Esophagus squamous epithelium (tissue), 5 donors: ENCODE data around the gene CCAR1. TPM values are rescaled to one million over a fixed set of nuclear protein-coding genes. Genes with fewer than 3 reads are reported as not detected.
"Not testable (repeated sequence)": the region's sequence is repeated elsewhere in the genome, so short reads cannot be mapped to it uniquely, and the experiment has no call there.

Experiments used
- DNase-seq: peaks from one replicate; lab custom pipeline; 2025; lab: John Stamatoyannopoulos, UW
- H3K27ac ChIP-seq, 4 donors: fragments of 200-600 bp; sonication (generic); one replicate each; pipeline ENCODE4 v1.5.1; 2016 to 2019; ENCODE audit warnings: mild to moderate bottlenecking in 1 of 4
- H3K27me3 ChIP-seq, 4 donors: fragments of 200-600 bp; sonication (generic); 1 replicate in 3 of 4; 2 replicates in 1 of 4; pipeline versions ENCODE4 v1.5.1 to v1.6.0; 2017 to 2021; ENCODE audit warnings: antibody characterized with exemption in 1 of 4
- H3K36me3 ChIP-seq, 3 donors: fragments of 200-600 bp; sonication (generic); one replicate each; pipeline ENCODE4 v1.5.1; 2016 to 2019
- H3K4me1 ChIP-seq, 3 donors: fragments of 200-600 bp; sonication (generic); one replicate each; pipeline ENCODE4 v1.5.1; 2017 to 2019
- H3K4me3 ChIP-seq, 4 donors: fragments of 200-600 bp; sonication (generic); 1 replicate in 3 of 4; 2 replicates in 1 of 4; pipeline ENCODE4 v1.5.1; 2016 to 2019; ENCODE audit warnings: mild to moderate bottlenecking in 2 of 4, moderate library complexity in 1 of 4
- H3K9me3 ChIP-seq, 3 donors: fragments of 200-600 bp; sonication (generic); one replicate each; pipeline ENCODE4 v1.5.1; 2016 to 2019
- CTCF ChIP-seq, 6 experiments: fragments of 450-650 bp in 4 of 6; fragments of 200-600 bp in 2 of 6; sonication (generic) in 2 of 6; IDR thresholded peaks; one replicate each; pipeline ENCODE4 v1.5.1; 2016 to 2019; ENCODE audit warnings: antibody characterized with exemption in 6 of 6, mild to moderate bottlenecking in 4 of 6, moderate library complexity in 4 of 6
- POLR2A ChIP-seq, 4 donors: fragments of 450-650 bp; IDR thresholded peaks; one replicate each; pipeline ENCODE4 v1.6.1; 2017; ENCODE audit warnings: antibody characterized with exemption in 4 of 4, mild to moderate bottlenecking in 4 of 4, moderate library complexity in 3 of 4
- WGBS, 2 donors: methylation state at CpG; one replicate each; pipeline ENCODE4 v1.1.5; 2018; 5-methylcytosine and 5-hydroxymethylcytosine counted together
- intact Hi-C: fragments of 100-400 bp; cut with DNase I; formaldehyde crosslinking; loops from one replicate; pipeline ENCODE4 v1.15.0; 2022
- total RNA-seq, 4 donors: library from RNA; depleted of rRNA; stranded (reverse); fragments of >200 nt; gene quantifications; one replicate each; pipeline ENCODE4 v1.1.0, GENCODE V29; 2016
- donor health status: DM: yes; HTN: yes; CAD: no.

CCAR1 gene
- total RNA-seq, 4 donors from 2014 or later, result 30.4 to 60.1 (median 44.1) TPM

GRCh38 chr10:68816796-68817412, 95.9 kb downstream of the CCAR1 start:
- H3K9me3 ChIP-seq, result no peaks in the 10 kb centered on the region
- intact Hi-C loops, result no loop called here
- DNase-seq, result no peak
- no peak for TF ChIP-seq CTCF (IDR thresholded peaks at IDR 0.05)
- TF ChIP-seq POLR2A (IDR thresholded peaks at IDR 0.05), result no peak
- H3K27ac ChIP-seq, result no peak overlapping the region
- H3K27me3 ChIP-seq, result no peaks in the 10 kb centered on the region
- no peaks in the 10 kb centered on the region for H3K4me1 ChIP-seq
- H3K4me3 ChIP-seq, result no peak overlapping the region
- 56 to 58% methylated on average over 4 of the region's 4 CpGs for WGBS, 2 donors
- H3K36me3 ChIP-seq, result no peaks in the 10 kb centered on the region

GRCh38 chr10:68820359-68820758, 99.3 kb downstream of the CCAR1 start:
- H3K36me3 ChIP-seq, H3K9me3 ChIP-seq, intact Hi-C loops, H3K4me3 ChIP-seq, DNase-seq, H3K27me3 ChIP-seq, H3K27ac ChIP-seq, H3K4me1 ChIP-seq: not testable (repeated sequence)
- WGBS, 2 donors, result 83 to 90% methylated on average over 1 of the region's 1 CpG

GRCh38 chr10:68822626-68823025, 101.6 kb downstream of the CCAR1 start:
- intact Hi-C loops, H3K27me3 ChIP-seq, H3K27ac ChIP-seq, DNase-seq, H3K9me3 ChIP-seq, H3K4me1 ChIP-seq, H3K36me3 ChIP-seq, H3K4me3 ChIP-seq: not testable (repeated sequence)
- 87 to 100% methylated on average over 2 of the region's 2 CpGs for WGBS, 2 donors

- peaks cover 0 to 16% (median 5%) of the 10 kb centered on the region in 3 donors for H3K4me1 ChIP-seq
- H3K9me3 ChIP-seq, result no peaks in the 10 kb centered on the region
- no peak for DNase-seq
- intact Hi-C loops, result no loop called here
- TF ChIP-seq CTCF (IDR thresholded peaks at IDR 0.05) (no peak), POLR2A (IDR thresholded peaks at IDR 0.05) (no peak)
- WGBS, 2 donors, result 19 to 25% methylated on average over 9 to 14 of the region's 63 CpGs
- peaks cover 0 to 21% (median 0%) of the 10 kb centered on the region in 4 donors for H3K27me3 ChIP-seq
- peak within 1 kb of the TSS; percentile 52 to 72 (median 64) for H3K27ac ChIP-seq
- H3K36me3 ChIP-seq, result no peaks in the 10 kb centered on the region
- H3K4me3 ChIP-seq, result peak within 1 kb of the TSS; percentile 53 to 73 (median 60)
Observed at GRCh38 chr10:68826764-68827591, 105.9 kb downstream of the CCAR1 start, which contains the start of gene STOX1. TSS of gene STOX1 (plus strand) at chr10:68827531. CDS start at chr10:68827624, 93 bp downstream.

GRCh38 chr10:68827592-68827959, 106.5 kb downstream of the CCAR1 start:
- Histone ChIP-seq H3K27me3 (peaks cover 0 to 21% (median 0%) of the 10 kb centered on the region in 4 donors), H3K4me1 (peaks cover 0 to 16% (median 5%) of the 10 kb centered on the region in 3 donors), H3K4me3 (peak overlapping the region; percentile 53 to 73 (median 60)), H3K27ac (peak overlapping the region in 2 of 4 donors; percentile 59 to 72)
- DNase-seq, H3K9me3 ChIP-seq, H3K36me3 ChIP-seq, intact Hi-C loops: not testable (repeated sequence)
- no CpG with 5 or more reads among the region's 58 CpGs for WGBS, 2 donors

- peaks cover 0 to 16% (median 5%) of the 10 kb centered on the region in 3 donors for H3K4me1 ChIP-seq
- DNase-seq, H3K36me3 ChIP-seq, intact Hi-C loops, H3K9me3 ChIP-seq: not testable (repeated sequence)
- H3K27ac ChIP-seq, result peak overlapping the region in 1 of 4 donors; percentile 33
- peaks cover 0 to 21% (median 0%) of the 10 kb centered on the region in 4 donors for H3K27me3 ChIP-seq
- peak overlapping the region; percentile 29 to 68 (median 44) for H3K4me3 ChIP-seq
- WGBS, 2 donors, result 2% methylated on average over 9 of the region's 59 CpGs; no CpG with 5 or more reads in 1 of the 2 donors
Observed at GRCh38 chr10:68828083-68828601, 107.1 kb downstream of the CCAR1 start.

GRCh38 chr10:68828833-68829232, 107.8 kb downstream of the CCAR1 start:
- DNase-seq, result no peak
- Histone ChIP-seq H3K4me1 (peaks cover 0 to 16% (median 5%) of the 10 kb centered on the region in 3 donors), H3K4me3 (peak overlapping the region in 2 of 4 donors; percentile 40 to 48), H3K9me3 (no peaks in the 10 kb centered on the region), H3K27ac (no peak overlapping the region), H3K27me3 (peaks cover 0 to 21% (median 0%) of the 10 kb centered on the region in 4 donors), H3K36me3 (no peaks in the 10 kb centered on the region)
- 89 to 94% methylated on average over 6 to 10 of the region's 10 CpGs for WGBS, 2 donors
- TF ChIP-seq POLR2A (IDR thresholded peaks at IDR 0.05) (no peak), CTCF (IDR thresholded peaks at IDR 0.05) (no peak)
- intact Hi-C loops, result no loop called here
